ENCODE results near the gene ZCCHC14. TPM values are rescaled to one million over a fixed set of nuclear protein-coding genes. Genes with fewer than 3 reads are reported as not detected.

ZCCHC14 gene
- total and polyA plus RNA-seq, 2 of the 13 experiments (the other 11 are each of a cell fraction or from before 2014, with no cell fraction given) = 12.4 to 12.5 TPM

GRCh38 chr16:87507351-87508069, 14.7 kb upstream of the ZCCHC14 start (continued):
- peak; percentile 70; the same call in 1 of the 2 replicates for TF ChIP-seq HINFP (CRISPR knock-in tag; IDR thresholded peaks at IDR 0.05; ENCODE audit: low read depth)
- TF ChIP-seq NFIC (IDR thresholded peaks at IDR 0.05; ENCODE audit: low read length) = no peak
- TF ChIP-seq ZNF367 (CRISPR knock-in tag; IDR thresholded peaks at IDR 0.05; ENCODE audit: borderline replicate concordance) = no peak
- no peak for TF ChIP-seq ZNF672 (CRISPR knock-in tag; IDR thresholded peaks at IDR 0.05)
- TF ChIP-seq HOXA3 (CRISPR knock-in tag; IDR thresholded peaks at IDR 0.05) = peak; percentile 8; the same call in 1 of the 2 replicates
- TF ChIP-seq RFX5 (IDR thresholded peaks at IDR 0.05; ENCODE audit: low read depth, low read length) = no peak
- no peak for TF ChIP-seq ZNF318 (CRISPR knock-in tag; IDR thresholded peaks at IDR 0.05)
- TF ChIP-seq USF2 (IDR thresholded peaks at IDR 0.05; ENCODE audit: low read depth, low read length) = no peak
- no peak for TF ChIP-seq USF2 (CRISPR knock-in tag; IDR thresholded peaks at IDR 0.05; ENCODE audit: borderline replicate concordance)
- TF ChIP-seq KAT7 (CRISPR knock-in tag; IDR thresholded peaks at IDR 0.05; ENCODE audit: borderline replicate concordance) = 0 out of 2 replicates have a peak, but pooled peaks have one; percentile 35
- no peak for TF ChIP-seq ZNF362 (CRISPR knock-in tag; IDR thresholded peaks at IDR 0.05; ENCODE audit: borderline replicate concordance)

Data from HepG2 (cell line).